ENCODE results near the gene AK9.

DNA sequence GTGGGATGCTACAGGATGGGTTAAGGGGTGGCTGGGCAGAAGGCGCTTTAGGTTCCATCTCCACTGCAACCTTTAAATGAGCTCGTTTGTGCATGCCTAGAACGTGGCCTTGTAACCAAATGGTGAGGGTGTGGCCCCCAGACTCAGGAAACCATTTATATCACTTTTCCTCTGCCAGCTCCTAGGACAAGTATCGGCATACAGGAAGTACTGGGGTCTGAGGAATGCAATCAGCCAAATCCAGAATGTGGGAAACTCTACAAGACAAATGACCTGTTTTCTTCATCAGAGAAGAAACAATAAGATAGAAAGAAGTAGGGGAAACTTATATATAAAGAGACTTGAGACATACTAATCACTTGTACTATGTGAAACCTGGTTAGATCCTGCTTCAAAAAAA, 21.2 kb downstream of the AK9 start:
- TF ChIP-seq POLR2A (IDR thresholded peaks at IDR 0.05; ENCODE audit: low read length) (no peak), GATA1 (IDR thresholded peaks at IDR 0.05; ENCODE audit: low read depth, low read length) (no peak)

Measured in erythroblast (primary cell).